Small intestine (tissue), 7 donors: ENCODE results near the gene MAGEA11. TPM values are rescaled to one million over a fixed set of nuclear protein-coding genes. Genes with fewer than 3 reads are reported as not detected.
"Not testable (repeated sequence)": the region's sequence is repeated elsewhere in the genome, so short reads cannot be mapped to it uniquely, and the experiment has no call there.

ENCODE experiments used
- DNase-seq, 2 donors: peaks; one replicate each; pipeline versions ENCODE4 v3.0.0 to v3.0.0-alpha.2; 2013
- FAIRE-seq: peaks from 2 replicates; lab custom pipeline; 2012; peaks lifted over from hg19 to GRCh38; lab: Jason Lieb, UNC
- H3K27ac ChIP-seq, 3 donors: one replicate each; pipeline ENCODE4 v1.5.1; 2013; ENCODE audit warnings: low read length in 2 of 3, mild to moderate bottlenecking in 2 of 3, control low read depth in 1 of 3, inconsistent platforms in 1 of 3, low read depth in 1 of 3, moderate library complexity in 1 of 3
- H3K27me3 ChIP-seq, 3 donors: one replicate each; pipeline ENCODE4 v1.6.1; 2013; ENCODE audit warnings: low read length in 3 of 3, inconsistent platforms in 1 of 3; ENCODE audit not compliant: control insufficient read depth in 3 of 3, insufficient read depth in 3 of 3
- H3K36me3 ChIP-seq, 3 donors: one replicate each; pipeline ENCODE4 v1.6.1; 2013; ENCODE audit warnings: low read length in 3 of 3, inconsistent platforms in 1 of 3, low read depth in 1 of 3, mild to moderate bottlenecking in 1 of 3, moderate library complexity in 1 of 3; ENCODE audit not compliant: control insufficient read depth in 3 of 3, insufficient read depth in 2 of 3
- H3K4me1 ChIP-seq, 3 donors: one replicate each; pipeline ENCODE4 v1.6.1; 2013; ENCODE audit warnings: low read length in 2 of 3, inconsistent platforms in 1 of 3, low read depth in 1 of 3, mild to moderate bottlenecking in 1 of 3, moderate library complexity in 1 of 3; ENCODE audit not compliant: control insufficient read depth in 3 of 3, insufficient read depth in 2 of 3
- H3K4me3 ChIP-seq, 3 donors: one replicate each; pipeline ENCODE4 v1.5.1; 2013; ENCODE audit warnings: low read length in 3 of 3, control low read depth in 1 of 3, inconsistent platforms in 1 of 3, low read depth in 1 of 3, mild to moderate bottlenecking in 1 of 3, moderate library complexity in 1 of 3
- H3K9me3 ChIP-seq, 2 donors: one replicate each; pipeline ENCODE4 v1.6.1; 2013; ENCODE audit warnings: low read depth in 1 of 2, low read length in 1 of 2; ENCODE audit not compliant: control insufficient read depth in 2 of 2, insufficient read depth in 1 of 2
- WGBS, 3 donors: extraction: QIAGEN DNeasy Blood & Tissue Kit; methylation state at CpG; one replicate each; pipeline ENCODE4 v1.1.7; 2013; 5-methylcytosine and 5-hydroxymethylcytosine counted together
- polyA plus RNA-seq, 4 donors: library from polyadenylated mRNA; stranded (reverse) in 3 of 4; unstranded in 1 of 4; fragments of 200-250 nt in 3 of 4; fragments of 120-200 nt in 1 of 4; gene quantifications; one replicate each; pipeline versions ENCODE4 v1.2.1 to v1.2.3, GENCODE V29; 2013
- donor health status: healthy with polysubstance abuse.
- donor health status: control.
- donor health status: control.
- donor health status: Bipolar disorder and iron deficiency.
- donor health status: healthy.

The MAGEA11 gene
- polyA plus RNA-seq, 4 donors: not detected

DNA sequence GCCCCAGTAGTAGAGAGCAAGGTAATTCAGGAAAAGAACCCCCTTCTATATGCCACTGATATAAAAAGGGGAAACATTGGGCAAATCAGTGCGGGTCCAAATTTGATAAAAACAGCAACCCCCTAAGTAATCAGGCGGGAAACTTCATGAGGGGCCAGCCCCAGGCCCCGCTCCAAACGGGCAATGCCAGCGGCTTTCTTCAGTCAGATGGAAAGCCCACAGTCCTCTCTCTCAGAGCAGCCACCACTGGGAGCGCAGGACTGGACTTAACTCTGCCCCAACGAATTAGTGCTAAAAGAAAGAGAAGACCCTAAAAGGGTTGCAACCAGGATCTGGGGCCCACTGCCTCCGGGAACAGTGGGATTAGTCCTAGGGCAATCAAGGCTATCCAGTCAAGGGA, 9.9 kb downstream of the MAGEA11 start:
- no peaks in the 10 kb centered on the region for H3K4me1 ChIP-seq
- no peak overlapping the region for H3K4me3 ChIP-seq
- H3K36me3 ChIP-seq: no peaks in the 10 kb centered on the region
- DNase-seq (no peak), FAIRE-seq (no peak)
- H3K27me3 ChIP-seq: no peaks in the 10 kb centered on the region
- 84 to 93% (median 84%) methylated on average over 8 of the region's 8 CpGs for WGBS, 3 donors
- no peak overlapping the region for H3K27ac ChIP-seq
- no peaks in the 10 kb centered on the region for H3K9me3 ChIP-seq

DNA sequence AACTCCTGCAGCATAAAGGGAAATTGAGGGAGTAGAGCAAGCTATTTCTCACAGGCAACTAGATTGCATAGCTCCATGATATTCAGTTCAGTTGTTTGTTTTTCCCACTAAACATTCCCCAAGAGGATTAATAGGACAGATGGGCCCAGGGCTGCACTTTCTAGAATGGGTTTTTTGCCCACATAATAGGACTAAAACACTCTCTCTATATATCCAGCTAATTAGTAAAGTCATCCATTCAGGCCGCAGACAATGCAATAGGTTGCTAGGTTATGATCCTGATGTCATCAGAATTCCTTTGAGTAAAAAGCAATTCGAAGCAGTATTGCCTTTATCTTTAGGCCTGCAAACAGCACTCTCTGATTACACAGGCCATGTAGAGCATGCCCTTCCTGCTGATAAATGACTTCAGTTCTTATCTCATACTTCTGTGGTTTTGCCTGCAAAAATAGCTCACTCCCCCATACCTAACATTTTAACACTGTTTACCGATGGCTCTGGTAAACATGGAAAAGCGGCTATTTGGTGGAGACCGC, 11.8 kb downstream of the MAGEA11 start:
- H3K9me3 ChIP-seq, H3K4me3 ChIP-seq, FAIRE-seq, H3K27ac ChIP-seq, H3K4me1 ChIP-seq, H3K36me3 ChIP-seq, H3K27me3 ChIP-seq, DNase-seq: not testable (repeated sequence)
- 54 to 65% (median 58%) methylated on average over 3 of the region's 5 CpGs for WGBS, 3 donors

DNA sequence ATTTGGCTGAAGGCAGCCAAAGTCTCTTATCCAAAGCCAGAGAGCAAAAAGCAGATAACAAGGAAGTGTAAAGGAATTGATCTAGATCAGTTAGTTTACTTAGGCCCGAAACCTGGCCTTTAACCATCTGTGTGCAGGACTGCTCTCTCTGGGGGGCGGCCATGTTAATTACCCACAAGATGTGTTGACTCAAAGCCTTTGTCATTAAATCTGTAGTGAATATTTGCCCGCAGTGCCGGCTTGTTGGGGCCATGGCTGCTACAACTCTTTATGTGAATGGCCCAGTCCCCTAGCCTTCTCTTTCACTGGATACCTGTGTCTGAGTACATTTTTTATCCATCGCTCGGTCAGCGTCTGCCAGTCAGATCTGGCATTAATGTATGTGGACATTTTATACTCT, 15.4 kb downstream of the MAGEA11 start:
- not testable (repeated sequence) for FAIRE-seq

DNA sequence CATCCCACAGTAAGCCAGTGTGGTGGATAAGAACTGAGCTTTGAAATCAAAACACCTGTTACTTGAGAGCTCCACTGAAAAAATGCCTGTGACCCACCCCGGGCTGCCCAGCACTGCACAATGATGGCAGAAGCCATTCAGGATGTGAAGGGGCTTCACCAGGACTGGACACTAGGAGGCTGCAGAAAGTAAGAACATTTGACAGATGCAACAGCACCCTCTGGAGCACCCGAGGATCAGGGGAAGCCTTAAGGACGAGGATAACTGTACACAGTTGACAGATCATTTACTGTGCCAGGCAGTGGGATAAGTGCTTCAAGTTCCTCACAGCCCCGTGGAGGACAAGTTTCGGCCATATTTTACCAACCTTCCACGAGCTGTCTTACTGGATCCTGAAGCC, 30.4 kb downstream of the MAGEA11 start:
- H3K4me3 ChIP-seq, H3K27ac ChIP-seq, H3K27me3 ChIP-seq, DNase-seq, H3K36me3 ChIP-seq, H3K9me3 ChIP-seq, H3K4me1 ChIP-seq, FAIRE-seq: not testable (repeated sequence)
- WGBS, 3 donors: 56% methylated on average over 1 of the region's 6 CpGs; no CpG with 5 or more reads in 2 of the 3 donors

More for the DNA sequence above, 15.4 kb downstream of the MAGEA11 start:
- H3K36me3 ChIP-seq, DNase-seq, H3K9me3 ChIP-seq, H3K4me3 ChIP-seq, H3K4me1 ChIP-seq, H3K27ac ChIP-seq, H3K27me3 ChIP-seq: not testable (repeated sequence)
- WGBS, 3 donors: 72 to 91% (median 76%) methylated on average over 3 of the region's 7 CpGs

DNA sequence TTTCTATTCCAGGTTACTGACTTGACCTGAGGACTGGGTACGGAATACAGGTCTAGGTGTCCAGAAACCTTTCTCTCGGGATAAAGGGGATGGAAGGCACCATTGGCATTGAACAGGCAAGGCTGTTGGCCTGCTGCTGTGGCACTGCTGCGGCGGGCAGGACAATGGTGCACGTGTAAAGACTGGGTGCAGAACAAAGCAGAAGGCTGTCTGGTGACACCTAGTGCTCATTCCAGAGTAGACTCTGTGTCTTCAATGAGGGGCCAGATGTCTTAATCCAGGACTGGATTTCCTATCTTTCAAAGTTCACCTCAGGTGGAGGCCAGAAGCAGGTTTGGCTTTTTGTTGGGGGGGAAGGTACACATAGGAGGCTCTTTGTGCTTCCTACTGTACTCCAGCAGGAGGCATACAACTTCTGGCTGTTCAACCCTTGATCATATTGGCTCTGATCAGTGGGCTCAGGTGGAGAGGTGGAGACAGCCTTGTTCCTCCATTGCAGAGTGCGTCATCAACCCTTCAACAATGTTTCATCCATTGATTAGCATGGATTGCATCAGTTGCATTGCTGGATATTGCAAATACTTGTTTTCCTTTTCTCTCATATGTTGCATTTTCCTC, 34.6 kb downstream of the MAGEA11 start:
- H3K4me1 ChIP-seq, DNase-seq, H3K9me3 ChIP-seq, H3K36me3 ChIP-seq, H3K27ac ChIP-seq, H3K27me3 ChIP-seq, FAIRE-seq, H3K4me3 ChIP-seq: not testable (repeated sequence)
- WGBS, 3 donors: 55 to 87% (median 66%) methylated on average over 2 of the region's 6 CpGs

DNA sequence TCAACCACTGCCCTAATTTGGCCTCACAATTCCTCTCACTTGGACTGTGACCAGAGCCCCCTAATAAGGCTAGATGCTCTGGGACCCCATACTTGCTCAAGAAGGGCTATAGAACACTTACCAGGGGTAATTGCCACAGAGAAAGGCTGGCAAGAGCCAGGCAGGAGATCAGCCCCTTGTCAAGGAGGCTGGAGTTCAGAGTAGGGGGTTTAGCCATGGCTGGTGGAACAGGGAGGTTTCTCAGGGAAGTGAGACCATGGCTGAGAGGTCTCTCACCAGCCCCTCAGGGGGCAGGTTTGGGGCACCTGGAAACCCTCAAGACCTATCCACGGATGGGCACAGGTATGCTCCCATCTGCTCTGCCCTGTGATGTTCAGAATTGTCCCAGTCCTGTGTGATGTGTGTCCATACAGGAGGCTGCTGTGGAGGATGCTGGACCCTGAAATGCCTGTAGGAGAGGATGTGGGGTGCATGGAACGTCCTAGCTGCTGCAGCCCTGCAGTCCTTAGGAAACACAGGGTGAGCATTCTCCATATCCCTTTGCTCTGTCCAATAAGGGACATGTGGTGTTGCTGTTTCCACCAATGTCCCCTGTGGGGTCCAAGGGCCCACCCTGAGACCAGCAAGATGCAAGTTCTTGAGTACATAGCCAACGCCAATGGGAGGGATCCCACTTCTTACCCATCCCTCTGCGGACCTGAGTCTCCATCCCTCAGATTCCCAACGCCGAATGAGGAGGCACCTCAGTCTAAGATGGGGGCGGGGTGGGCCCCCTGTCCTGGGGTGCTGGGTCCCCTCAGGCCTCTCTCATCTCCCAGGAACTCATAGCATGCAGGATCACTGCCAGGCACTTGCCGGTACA, 45.6 kb downstream of the MAGEA11 start:
- no peak for DNase-seq
- no peaks in the 10 kb centered on the region for H3K36me3 ChIP-seq
- H3K4me3 ChIP-seq: no peak overlapping the region
- 78 to 93% (median 84%) methylated on average over 7 to 8 of the region's 8 CpGs for WGBS, 3 donors
- no peak overlapping the region for H3K27ac ChIP-seq
- no peaks in the 10 kb centered on the region for H3K27me3 ChIP-seq
- FAIRE-seq: no peak
- no peaks in the 10 kb centered on the region for H3K9me3 ChIP-seq
- no peaks in the 10 kb centered on the region for H3K4me1 ChIP-seq

DNA sequence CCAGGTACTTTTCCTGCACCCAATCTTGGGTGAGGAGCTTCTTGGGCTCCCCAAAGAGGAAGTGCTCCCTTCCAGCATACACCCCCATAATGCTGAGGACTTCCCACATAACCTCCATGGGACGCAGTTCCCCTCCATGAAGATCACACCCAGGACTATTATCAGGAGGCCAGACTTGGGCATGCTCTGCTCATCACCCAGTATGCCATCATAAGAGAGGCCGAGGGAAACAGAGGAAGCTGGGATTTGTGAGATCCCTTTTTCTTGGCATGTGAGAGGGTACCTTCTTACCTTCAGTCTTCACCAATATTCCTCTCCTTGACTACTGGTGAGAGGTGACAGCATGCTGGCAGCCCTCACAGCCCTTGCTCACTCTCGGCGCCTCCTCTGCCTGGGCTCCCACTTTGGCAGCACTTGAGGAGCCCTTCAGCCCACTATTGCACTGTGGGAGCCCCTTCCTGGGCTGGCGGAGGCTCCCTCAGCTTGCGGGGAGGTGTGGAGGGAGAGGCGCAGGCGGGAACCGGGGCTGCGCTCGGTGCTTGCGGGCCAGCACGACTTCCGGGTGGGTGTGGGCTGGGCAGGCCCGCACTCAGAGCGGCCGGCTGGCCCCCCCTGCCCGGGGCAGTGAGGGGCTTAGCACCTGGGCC, 46.3 kb downstream of the MAGEA11 start:
- FAIRE-seq (no peak), DNase-seq (no peak)
- Histone ChIP-seq H3K4me1 (no peaks in the 10 kb centered on the region), H3K4me3 (no peak overlapping the region), H3K9me3 (no peaks in the 10 kb centered on the region), H3K36me3 (no peaks in the 10 kb centered on the region), H3K27ac (no peak overlapping the region), H3K27me3 (no peaks in the 10 kb centered on the region)
- 93 to 96% (median 93%) methylated on average over 10 to 18 of the region's 18 CpGs for WGBS, 3 donors

DNA sequence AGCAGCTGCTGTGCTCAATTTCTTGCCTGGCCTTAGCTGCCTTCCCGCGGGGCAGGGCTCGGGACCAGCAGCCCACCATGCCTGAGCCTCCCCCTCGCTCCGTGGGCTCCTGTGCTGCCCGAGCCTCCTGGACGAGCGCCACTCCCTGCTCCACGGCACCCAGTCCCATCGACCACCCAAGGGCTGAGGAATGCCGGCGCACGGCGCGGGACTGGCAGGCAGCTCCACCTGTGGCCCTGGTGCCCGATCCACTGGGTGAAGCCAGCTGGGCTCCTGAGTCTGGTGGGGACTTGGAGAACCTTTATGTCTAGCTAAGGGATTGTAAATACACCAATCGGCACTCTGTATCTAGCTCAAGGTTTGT, 46.8 kb downstream of the MAGEA11 start:
- not testable (repeated sequence) for H3K27ac ChIP-seq, FAIRE-seq, H3K27me3 ChIP-seq, H3K4me3 ChIP-seq, DNase-seq, H3K4me1 ChIP-seq, H3K36me3 ChIP-seq, H3K9me3 ChIP-seq
- WGBS, 3 donors: 83 to 93% (median 89%) methylated on average over 6 to 16 of the region's 17 CpGs
